ENCODE data around the gene REC8.
"Not testable (repeated sequence)": the region's sequence is repeated elsewhere in the genome, so short reads cannot be mapped to it uniquely, and the experiment has no call there.

Gene REC8

GRCh38 chr14:24194873-24195185 is 22.9 kb downstream of the REC8 start:
- Mint-ChIP-seq H3K27me3 (no peaks in the 10 kb centered on the region), H3K9me3 (no peaks in the 10 kb centered on the region), H3K4me1 (ENCODE audit: low read depth) (peaks cover 65% of the 10 kb centered on the region), H3K36me3 (ENCODE audit: low read depth) (peaks cover 68% of the 10 kb centered on the region), H3K4me3 (peak overlapping the region; percentile 97), H3K27ac (peak overlapping the region; percentile 98)
- DNase-seq, result no peak

- Mint-ChIP-seq H3K36me3 (ENCODE audit: low read depth) (peaks cover 67% of the 10 kb centered on the region), H3K27ac (peak within 1 kb of the TSS; percentile 98), H3K9me3 (no peaks in the 10 kb centered on the region), H3K4me1 (ENCODE audit: low read depth) (peaks cover 62% of the 10 kb centered on the region), H3K27me3 (no peaks in the 10 kb centered on the region), H3K4me3 (peak within 1 kb of the TSS; percentile 97)
- peak; percentile 93 for DNase-seq
Measured at GRCh38 chr14:24195186-24196070, 23.5 kb downstream of the REC8 start, which contains the start of gene TM9SF1. TSS of gene TM9SF1 (minus strand) at chr14:24195441. CDS start at chr14:24195019, 422 bp downstream.

GRCh38 chr14:24196071-24197055 is 24.5 kb downstream of the REC8 start:
- Mint-ChIP-seq H3K27me3 (no peaks in the 10 kb centered on the region), H3K36me3 (ENCODE audit: low read depth) (peaks cover 71% of the 10 kb centered on the region), H3K4me3 (peak overlapping the region; percentile 97), H3K9me3 (no peaks in the 10 kb centered on the region), H3K27ac (peak overlapping the region; percentile 98), H3K4me1 (ENCODE audit: low read depth) (peaks cover 59% of the 10 kb centered on the region)
- DNase-seq, result no peak

GRCh38 chr14:24197056-24197450 is 25.2 kb downstream of the REC8 start:
- H3K4me1 Mint-ChIP-seq (ENCODE audit: low read depth), result peaks cover 55% of the 10 kb centered on the region
- H3K36me3 Mint-ChIP-seq (ENCODE audit: low read depth), result peaks cover 71% of the 10 kb centered on the region

GRCh38 chr14:24198814-24199524 is 27.1 kb downstream of the REC8 start:
- peaks cover 7% of the 10 kb centered on the region for H3K9me3 Mint-ChIP-seq
- DNase-seq, result no peak
- H3K4me3 Mint-ChIP-seq, result peak overlapping the region; percentile 9
- H3K27me3 Mint-ChIP-seq, result no peaks in the 10 kb centered on the region
- H3K27ac Mint-ChIP-seq, result peak overlapping the region; percentile 42
- peaks cover 45% of the 10 kb centered on the region for H3K4me1 Mint-ChIP-seq (ENCODE audit: low read depth)
- H3K36me3 Mint-ChIP-seq (ENCODE audit: low read depth), result peaks cover 76% of the 10 kb centered on the region

More at GRCh38 chr14:24197056-24197450, 25.2 kb downstream of the REC8 start:
- no peaks in the 10 kb centered on the region for H3K9me3 Mint-ChIP-seq
- H3K4me3 Mint-ChIP-seq, result peak overlapping the region; percentile 97
- no peaks in the 10 kb centered on the region for H3K27me3 Mint-ChIP-seq
- DNase-seq, result no peak
- H3K27ac Mint-ChIP-seq, result peak overlapping the region; percentile 88

GRCh38 chr14:24202538-24202937 is 30.7 kb downstream of the REC8 start:
- DNase-seq, H3K4me3 Mint-ChIP-seq, H3K27ac Mint-ChIP-seq, H3K9me3 Mint-ChIP-seq, H3K27me3 Mint-ChIP-seq: not testable (repeated sequence)
- Mint-ChIP-seq H3K4me1 (ENCODE audit: low read depth) (peaks cover 46% of the 10 kb centered on the region), H3K36me3 (ENCODE audit: low read depth) (peaks cover 89% of the 10 kb centered on the region)

- Mint-ChIP-seq H3K4me1 (ENCODE audit: low read depth) (peaks cover 52% of the 10 kb centered on the region), H3K36me3 (ENCODE audit: low read depth) (peaks cover 93% of the 10 kb centered on the region)
- not testable (repeated sequence) for H3K9me3 Mint-ChIP-seq, H3K27me3 Mint-ChIP-seq, DNase-seq, H3K4me3 Mint-ChIP-seq, H3K27ac Mint-ChIP-seq
Measured at GRCh38 chr14:24203249-24203886, 31.5 kb downstream of the REC8 start.

GRCh38 chr14:24204163-24205146 is 32.6 kb downstream of the REC8 start:
- no peak for DNase-seq
- Mint-ChIP-seq H3K27ac (no peak overlapping the region), H3K9me3 (peaks cover 7% of the 10 kb centered on the region), H3K27me3 (no peaks in the 10 kb centered on the region), H3K4me3 (no peak overlapping the region), H3K36me3 (ENCODE audit: low read depth) (peaks cover 92% of the 10 kb centered on the region), H3K4me1 (ENCODE audit: low read depth) (peaks cover 47% of the 10 kb centered on the region)

GRCh38 chr14:24206260-24207103 is 34.6 kb downstream of the REC8 start:
- peaks cover 7% of the 10 kb centered on the region for H3K9me3 Mint-ChIP-seq
- H3K27ac Mint-ChIP-seq, result peak overlapping the region; percentile 58
- H3K4me3 Mint-ChIP-seq, result no peak overlapping the region
- H3K36me3 Mint-ChIP-seq (ENCODE audit: low read depth), result peaks cover 95% of the 10 kb centered on the region
- DNase-seq, result peak; percentile 23
- peaks cover 57% of the 10 kb centered on the region for H3K4me1 Mint-ChIP-seq (ENCODE audit: low read depth)
- no peaks in the 10 kb centered on the region for H3K27me3 Mint-ChIP-seq

- Mint-ChIP-seq H3K9me3 (peaks cover 7% of the 10 kb centered on the region), H3K36me3 (ENCODE audit: low read depth) (peaks cover 95% of the 10 kb centered on the region), H3K4me3 (no peak overlapping the region), H3K4me1 (ENCODE audit: low read depth) (peaks cover 62% of the 10 kb centered on the region), H3K27me3 (no peaks in the 10 kb centered on the region), H3K27ac (peak overlapping the region; percentile 58)
- DNase-seq, result peak; percentile 25
Measured at GRCh38 chr14:24207104-24207551, 35.2 kb downstream of the REC8 start.

- H3K4me3 Mint-ChIP-seq, result no peak overlapping the region
- peaks cover 4% of the 10 kb centered on the region for H3K9me3 Mint-ChIP-seq
- DNase-seq, result no peak
- no peaks in the 10 kb centered on the region for H3K27me3 Mint-ChIP-seq
- H3K27ac Mint-ChIP-seq, result peak overlapping the region; percentile 58
- H3K4me1 Mint-ChIP-seq (ENCODE audit: low read depth), result peaks cover 66% of the 10 kb centered on the region
- peaks cover 94% of the 10 kb centered on the region for H3K36me3 Mint-ChIP-seq (ENCODE audit: low read depth)
Measured at GRCh38 chr14:24207625-24208024, 35.7 kb downstream of the REC8 start.

GRCh38 chr14:24211311-24211710 is 39.4 kb downstream of the REC8 start:
- peak overlapping the region; percentile 97 for H3K27ac Mint-ChIP-seq
- no peaks in the 10 kb centered on the region for H3K9me3 Mint-ChIP-seq
- peaks cover 89% of the 10 kb centered on the region for H3K36me3 Mint-ChIP-seq (ENCODE audit: low read depth)
- H3K4me3 Mint-ChIP-seq, result peak overlapping the region; percentile 94
- no peak for DNase-seq
- H3K27me3 Mint-ChIP-seq, result no peaks in the 10 kb centered on the region
- peaks cover 83% of the 10 kb centered on the region for H3K4me1 Mint-ChIP-seq (ENCODE audit: low read depth)
